GM12878 (cell line): ENCODE measurements around the gene POU2F1. TPM values are rescaled to one million over a fixed set of nuclear protein-coding genes. Genes with fewer than 3 reads are reported as not detected.

Experiments used
- ATAC-seq: fragments of 200-7000 bp; cut with Tn5 transposase; 3 replicates; pipeline ENCODE4 v1.9.1; 2020; ENCODE audit warnings: mild to moderate bottlenecking, moderate library complexity
- BruUV-seq: library from RNA; stranded (reverse); fragments of 400-500 nt; replicated peaks from 2 replicates; lab custom pipeline; 2021; lab: Mats Ljungman, UMichigan
- CTCF ChIA-PET: fragments of 300-600 bp; sonication (Branson Sonifier 250); formaldehyde crosslinking; extraction: SDS; loops from one replicate; lab custom pipeline; 2021; ENCODE audit warnings: inconsistent platforms; lab: Yijun Ruan, JAX
- POLR2A ChIA-PET: fragments of 350-600 bp; formaldehyde crosslinking; extraction: SDS; loops from one replicate; lab custom pipeline; 2021; ENCODE audit warnings: inconsistent platforms; lab: Charles Lee
- RAD21 ChIA-PET: fragments of 300-600 bp; sonication (Branson Sonifier 250); formaldehyde crosslinking; loops from one replicate; lab custom pipeline; 2023; ENCODE audit warnings: antibody characterized with exemption; ENCODE audit not compliant: unreplicated experiment; lab: Charles Lee
- SMC1A ChIA-PET: fragments of 300-600 bp; sonication (Branson Sonifier 250); formaldehyde crosslinking; loops from one replicate; lab custom pipeline; 2023; ENCODE audit not compliant: unreplicated experiment, uncharacterized antibody; lab: Charles Lee
- DNase-seq: peaks from one replicate; pipeline ENCODE4 v3.0.0-alpha.2; 2011; ENCODE audit warnings: low read depth, low spot score
- FAIRE-seq: peaks from 3 replicates; lab custom pipeline; 2011; peaks lifted over from hg19 to GRCh38; lab: Jason Lieb, UNC
- H2AFZ ChIP-seq: 2 replicates; pipeline ENCODE4 v1.6.0; 2011; ENCODE audit warnings: low read depth, low read length, control low read depth; ENCODE audit not compliant: control insufficient read depth
- H3K27ac ChIP-seq: 2 replicates; pipeline ENCODE4 v1.5.1; 2011; ENCODE audit warnings: control low read depth; ENCODE audit not compliant: control insufficient read depth, insufficient read depth
- H3K27me3 ChIP-seq, 2 experiments: replicated peaks in 1 of 2; 2 replicates each; pipeline versions ENCODE4 v1.6.0 to v1.6.1; 2011; ENCODE audit warnings: low read length in 1 of 2; ENCODE audit not compliant: control insufficient read depth in 2 of 2, insufficient read depth in 2 of 2
- H3K36me3 ChIP-seq, 2 experiments: 2 replicates each; pipeline ENCODE4 v1.5.1; 2011; ENCODE audit warnings: low read length in 1 of 2; ENCODE audit not compliant: control insufficient read depth in 2 of 2, insufficient read depth in 2 of 2
- H3K4me1 ChIP-seq: 2 replicates; pipeline ENCODE4 v1.6.1; 2011; ENCODE audit warnings: mild to moderate bottlenecking, low read length, moderate library complexity, mixed read lengths; ENCODE audit not compliant: control insufficient read depth, insufficient read depth
- H3K4me2 ChIP-seq: 2 replicates; pipeline ENCODE4 v1.6.0; 2011; ENCODE audit warnings: control low read depth; ENCODE audit not compliant: control insufficient read depth, insufficient read depth
- H3K4me3 ChIP-seq: fragments of 200-600 bp; sonication (generic); 2 replicates; pipeline ENCODE4 v1.5.1; 2016
- H3K79me2 ChIP-seq: 2 replicates; pipeline ENCODE4 v1.6.0; 2011; ENCODE audit warnings: low read length; ENCODE audit not compliant: control insufficient read depth, insufficient read depth
- H3K9ac ChIP-seq: 2 replicates; pipeline ENCODE4 v1.8.0; 2011; ENCODE audit warnings: low read length, control low read depth, mixed read lengths; ENCODE audit not compliant: control insufficient read depth, insufficient read depth
- H3K9me3 ChIP-seq: replicated peaks from 3 replicates; pipeline ENCODE4 v1.5.1; 2011; ENCODE audit warnings: mild to moderate bottlenecking, low read length; ENCODE audit not compliant: control insufficient read depth, insufficient read depth
- H4K20me1 ChIP-seq: 2 replicates; pipeline ENCODE4 v1.6.0; 2011; ENCODE audit not compliant: control insufficient read depth, insufficient read depth
- CBX3 ChIP-seq: fragments of 200-600 bp; sonication (generic); IDR thresholded peaks from 2 replicates; pipeline ENCODE4 v1.6.1; 2016; ENCODE audit warnings: low read depth, borderline replicate concordance
- IKZF1 ChIP-seq: fragments of 450-650 bp; conservative IDR thresholded peaks from 2 replicates; pipeline ENCODE4 v1.6.1; 2017; ENCODE audit warnings: antibody characterized with exemption, mild to moderate bottlenecking
- IRF4 ChIP-seq: IDR thresholded peaks from 2 replicates; pipeline ENCODE4 v1.6.1; 2011; ENCODE audit warnings: low read depth, low read length
- PAX5 ChIP-seq: IDR thresholded peaks from 2 replicates; pipeline ENCODE4 v1.6.1; 2011; ENCODE audit warnings: low read depth, low read length, borderline replicate concordance
- RELA ChIP-seq: fragments of 450-650 bp; IDR thresholded peaks from 2 replicates; pipeline ENCODE4 v1.8.0; 2014; ENCODE audit warnings: borderline replicate concordance; ENCODE audit not compliant: partially characterized antibody
- SP1 ChIP-seq: IDR thresholded peaks from one replicate; pipeline ENCODE4 v1.6.1; 2011; ENCODE audit warnings: low read depth, low read length
- TAF1 ChIP-seq: IDR thresholded peaks from 2 replicates; pipeline ENCODE4 v1.6.1; 2011; ENCODE audit warnings: mild to moderate bottlenecking, low read depth, low read length, borderline replicate concordance
- TCF3 ChIP-seq: IDR thresholded peaks from 2 replicates; pipeline ENCODE4 v1.6.1; 2012; ENCODE audit warnings: low read depth, mild to moderate bottlenecking, low read length, borderline replicate concordance; ENCODE audit not compliant: insufficient read depth
- ZBTB40 ChIP-seq: fragments of 450-650 bp; IDR thresholded peaks from 2 replicates; pipeline ENCODE4 v1.6.1; 2016; ENCODE audit warnings: mild to moderate bottlenecking, moderate library complexity, borderline replicate concordance
- ZNF384 ChIP-seq: IDR thresholded peaks from 2 replicates; pipeline ENCODE4 v1.6.1; 2012; ENCODE audit warnings: low read depth, mild to moderate bottlenecking, low read length, improper control_type of control experiment, borderline replicate concordance
- whole genome bisulfite sequencing: methylation state at CpG from one replicate; pipeline ENCODE4 v1.1.6; 2016; ENCODE audit warnings: low lambda C conversion rate; ENCODE audit not compliant: insufficient replicate concordance, insufficient coverage; ENCODE audit errors: missing lambda C conversion rate; 5-methylcytosine and 5-hydroxymethylcytosine counted together
- in situ Hi-C: fragments of 300-500 bp; cut with MboI; formaldehyde crosslinking; loops from 9 replicates; pipeline ENCODE4 v1.14.3; 2018; ENCODE audit warnings: mixed read lengths
- intact Hi-C: fragments of 100-400 bp; cut with micrococcal nuclease; formaldehyde crosslinking; loops from one replicate; pipeline ENCODE4 v1.14.2; 2022; ENCODE audit not compliant: unreplicated experiment
- polyA plus RNA-seq, 11 experiments: library from polyadenylated mRNA; depleted of rRNA in 4 of 11; unstranded in 6 of 11; stranded (reverse) in 5 of 11; fragments of >200 nt; fragmentation: Nextera tagmentation in 4 of 11; fragmentation: Illumina TruSeq in 1 of 11; extraction: Ambion mirVana in 4 of 11; extraction: Trizol in 1 of 11; gene quantifications; 1 replicate in 1 of 11; 2 replicates in 10 of 11; pipeline versions ENCODE4 v1.2.1 to v1.2.3, GENCODE V29; 2011 to 2016; ENCODE audit warnings: inconsistent platforms in 2 of 11, missing spikeins in 2 of 11, low read depth in 1 of 11
- total RNA-seq, 4 experiments: library from RNA; depleted of rRNA in 3 of 4; stranded (reverse); fragments of >200 nt in 3 of 4; fragmentation: Illumina TruSeq in 1 of 4; extraction: Trizol in 1 of 4; gene quantifications; 2 replicates each; pipeline versions ENCODE4 v1.2.1 to v1.2.3, GENCODE V29; 2013 to 2021
- TF ChIP-seq, protein P1 (sequence below): fragments of 450-650 bp; IDR thresholded peaks from 2 replicates; pipeline ENCODE4 v1.6.1; 2017; ENCODE audit warnings: low read depth, mild to moderate bottlenecking, moderate library complexity
- TF ChIP-seq, protein P2 (sequence below): IDR thresholded peaks from 2 replicates; pipeline ENCODE4 v1.6.1; 2012; ENCODE audit warnings: mild to moderate bottlenecking, low read depth, low read length

Gene POU2F1
- total and polyA plus RNA-seq, 10 of the 15 experiments (the other 5 are each of a cell fraction or from before 2014, with no cell fraction given), result 2.5 to 21.7 (median 12.5) TPM

DNA sequence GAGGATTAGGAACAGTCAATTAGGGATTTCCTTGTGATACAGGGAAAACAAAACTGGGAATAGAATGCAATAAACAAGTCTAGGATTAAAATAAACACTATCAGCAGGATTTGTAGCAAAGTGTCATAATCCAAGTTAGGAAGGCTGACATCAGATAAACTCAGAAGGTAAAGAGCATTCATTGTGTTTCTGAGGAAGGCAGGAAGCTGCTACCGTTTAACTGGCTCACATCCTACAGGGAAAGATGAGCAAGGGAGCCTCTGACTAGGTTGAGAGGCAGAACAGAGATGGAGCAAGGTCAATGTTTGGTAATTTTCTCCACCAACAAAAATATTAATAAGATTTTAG is 124.7 kb downstream of the POU2F1 start (continued):
- TF ChIP-seq, protein P1, sequence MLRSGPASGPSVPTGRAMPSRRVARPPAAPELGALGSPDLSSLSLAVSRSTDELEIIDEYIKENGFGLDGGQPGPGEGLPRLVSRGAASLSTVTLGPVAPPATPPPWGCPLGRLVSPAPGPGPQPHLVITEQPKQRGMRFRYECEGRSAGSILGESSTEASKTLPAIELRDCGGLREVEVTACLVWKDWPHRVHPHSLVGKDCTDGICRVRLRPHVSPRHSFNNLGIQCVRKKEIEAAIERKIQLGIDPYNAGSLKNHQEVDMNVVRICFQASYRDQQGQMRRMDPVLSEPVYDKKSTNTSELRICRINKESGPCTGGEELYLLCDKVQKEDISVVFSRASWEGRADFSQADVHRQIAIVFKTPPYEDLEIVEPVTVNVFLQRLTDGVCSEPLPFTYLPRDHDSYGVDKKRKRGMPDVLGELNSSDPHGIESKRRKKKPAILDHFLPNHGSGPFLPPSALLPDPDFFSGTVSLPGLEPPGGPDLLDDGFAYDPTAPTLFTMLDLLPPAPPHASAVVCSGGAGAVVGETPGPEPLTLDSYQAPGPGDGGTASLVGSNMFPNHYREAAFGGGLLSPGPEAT, result no peak
- TF ChIP-seq IRF4, result no peak
- TF ChIP-seq, all 136 proteins: peak for 0

DNA sequence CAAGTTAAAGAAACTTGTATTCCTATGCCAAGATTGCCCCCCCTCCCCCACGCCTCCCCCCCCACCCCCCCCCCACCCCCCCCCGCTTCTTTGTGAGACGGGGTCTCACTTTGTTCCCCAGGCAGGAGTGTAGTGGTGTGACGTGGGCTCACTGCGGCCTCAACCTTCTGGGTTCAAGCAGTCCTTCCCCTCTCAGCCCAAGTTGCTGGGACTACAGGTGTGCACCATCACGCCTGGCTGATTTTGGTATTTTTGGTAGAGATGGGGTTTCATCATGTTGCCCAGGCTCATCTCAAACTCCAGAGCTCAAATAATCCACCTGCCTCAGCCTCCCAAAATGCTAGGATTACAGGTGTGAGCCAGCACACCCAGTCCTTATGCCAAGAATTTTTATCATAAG is 136.6 kb downstream of the POU2F1 start:
- SMC1A ChIA-PET, result no interaction called here
- intact Hi-C loops (no loop called here), in situ Hi-C loops (no loop called here)
- WGBS, result 0% methylated on average over 2 of the region's 6 CpGs
- Histone ChIP-seq H3K27me3 (no peaks in the 10 kb centered on the region), H3K36me3 (no peaks in the 10 kb centered on the region; a peak in 1 of 4 replicates), H3K27ac (no peak overlapping the region), H3K4me2 (no peak overlapping the region), H2AFZ (no peak overlapping the region), H3K9ac (no peak overlapping the region), H4K20me1 (no peaks in the 10 kb centered on the region), H3K4me3 (no peak overlapping the region), H3K79me2 (peaks cover 25% of the 10 kb centered on the region), H3K4me1 (peaks cover 3% of the 10 kb centered on the region; the same call in 1 of the 2 replicates), H3K9me3 (no peaks in the 10 kb centered on the region; the same call in none of the 3 replicates)
- BruUV-seq, result no TSS peak
- DNase-seq (peak; percentile 9), FAIRE-seq (no peak), ATAC-seq (peak; percentile 74)
- CTCF ChIA-PET, result no interaction called here
- TF ChIP-seq IKZF1 (no peak), TCF3 (0 out of 2 replicates have a peak, but pooled peaks have one; percentile 40), ZBTB40 (no peak), TAF1 (no peak), SP1 (no peak), ZNF384 (no peak), PAX5 (peak; percentile 81), RELA (no peak), CBX3 (no peak)
- TF ChIP-seq, protein P2, sequence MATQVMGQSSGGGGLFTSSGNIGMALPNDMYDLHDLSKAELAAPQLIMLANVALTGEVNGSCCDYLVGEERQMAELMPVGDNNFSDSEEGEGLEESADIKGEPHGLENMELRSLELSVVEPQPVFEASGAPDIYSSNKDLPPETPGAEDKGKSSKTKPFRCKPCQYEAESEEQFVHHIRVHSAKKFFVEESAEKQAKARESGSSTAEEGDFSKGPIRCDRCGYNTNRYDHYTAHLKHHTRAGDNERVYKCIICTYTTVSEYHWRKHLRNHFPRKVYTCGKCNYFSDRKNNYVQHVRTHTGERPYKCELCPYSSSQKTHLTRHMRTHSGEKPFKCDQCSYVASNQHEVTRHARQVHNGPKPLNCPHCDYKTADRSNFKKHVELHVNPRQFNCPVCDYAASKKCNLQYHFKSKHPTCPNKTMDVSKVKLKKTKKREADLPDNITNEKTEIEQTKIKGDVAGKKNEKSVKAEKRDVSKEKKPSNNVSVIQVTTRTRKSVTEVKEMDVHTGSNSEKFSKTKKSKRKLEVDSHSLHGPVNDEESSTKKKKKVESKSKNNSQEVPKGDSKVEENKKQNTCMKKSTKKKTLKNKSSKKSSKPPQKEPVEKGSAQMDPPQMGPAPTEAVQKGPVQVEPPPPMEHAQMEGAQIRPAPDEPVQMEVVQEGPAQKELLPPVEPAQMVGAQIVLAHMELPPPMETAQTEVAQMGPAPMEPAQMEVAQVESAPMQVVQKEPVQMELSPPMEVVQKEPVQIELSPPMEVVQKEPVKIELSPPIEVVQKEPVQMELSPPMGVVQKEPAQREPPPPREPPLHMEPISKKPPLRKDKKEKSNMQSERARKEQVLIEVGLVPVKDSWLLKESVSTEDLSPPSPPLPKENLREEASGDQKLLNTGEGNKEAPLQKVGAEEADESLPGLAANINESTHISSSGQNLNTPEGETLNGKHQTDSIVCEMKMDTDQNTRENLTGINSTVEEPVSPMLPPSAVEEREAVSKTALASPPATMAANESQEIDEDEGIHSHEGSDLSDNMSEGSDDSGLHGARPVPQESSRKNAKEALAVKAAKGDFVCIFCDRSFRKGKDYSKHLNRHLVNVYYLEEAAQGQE, result no peak
- POLR2A ChIA-PET, result interaction anchor here (0.7 kb wide), 1 partner anchor 97 kb away, joined by 3 read pairs; no protein-coding TSS in a partner anchor
- RAD21 ChIA-PET, result no interaction called here
